Astrocyte of the cerebellum (primary cell): Measurements from ENCODE around the gene RAB3GAP2.
A peak's percentile ranks its signal among the peaks of the same experiment; 100 is the strongest.

Experiments
- DNase-seq: peaks from one replicate; pipeline ENCODE4 v3.0.0-alpha.2; 2011; ENCODE audit warnings: low read depth
- H3K4me3 ChIP-seq: 2 replicates; pipeline ENCODE4 v1.5.1; 2011; ENCODE audit warnings: mild to moderate bottlenecking, low read depth, low read length, moderate library complexity
- in situ Hi-C: cut with HindIII; loops from 2 replicates; pipeline ENCODE4 v1.10.0; 2017; ENCODE audit warnings: low sequenced_read_pairs
- TF ChIP-seq, protein P1 (sequence below): IDR thresholded peaks from 2 replicates; pipeline ENCODE4 v1.5.1; 2012; ENCODE audit warnings: low read length, low read depth, moderate library complexity, mild to moderate bottlenecking; ENCODE audit errors: missing control alignments

Gene RAB3GAP2

GRCh38 chr1:220137019-220137786 lies 135.1 kb downstream of the RAB3GAP2 start:
- H3K4me3 ChIP-seq = no peak overlapping the region
- TF ChIP-seq, protein P1, sequence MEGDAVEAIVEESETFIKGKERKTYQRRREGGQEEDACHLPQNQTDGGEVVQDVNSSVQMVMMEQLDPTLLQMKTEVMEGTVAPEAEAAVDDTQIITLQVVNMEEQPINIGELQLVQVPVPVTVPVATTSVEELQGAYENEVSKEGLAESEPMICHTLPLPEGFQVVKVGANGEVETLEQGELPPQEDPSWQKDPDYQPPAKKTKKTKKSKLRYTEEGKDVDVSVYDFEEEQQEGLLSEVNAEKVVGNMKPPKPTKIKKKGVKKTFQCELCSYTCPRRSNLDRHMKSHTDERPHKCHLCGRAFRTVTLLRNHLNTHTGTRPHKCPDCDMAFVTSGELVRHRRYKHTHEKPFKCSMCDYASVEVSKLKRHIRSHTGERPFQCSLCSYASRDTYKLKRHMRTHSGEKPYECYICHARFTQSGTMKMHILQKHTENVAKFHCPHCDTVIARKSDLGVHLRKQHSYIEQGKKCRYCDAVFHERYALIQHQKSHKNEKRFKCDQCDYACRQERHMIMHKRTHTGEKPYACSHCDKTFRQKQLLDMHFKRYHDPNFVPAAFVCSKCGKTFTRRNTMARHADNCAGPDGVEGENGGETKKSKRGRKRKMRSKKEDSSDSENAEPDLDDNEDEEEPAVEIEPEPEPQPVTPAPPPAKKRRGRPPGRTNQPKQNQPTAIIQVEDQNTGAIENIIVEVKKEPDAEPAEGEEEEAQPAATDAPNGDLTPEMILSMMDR = no peak
- DNase-seq = peak; percentile 5
- in situ Hi-C loops = no loop called here

DNA sequence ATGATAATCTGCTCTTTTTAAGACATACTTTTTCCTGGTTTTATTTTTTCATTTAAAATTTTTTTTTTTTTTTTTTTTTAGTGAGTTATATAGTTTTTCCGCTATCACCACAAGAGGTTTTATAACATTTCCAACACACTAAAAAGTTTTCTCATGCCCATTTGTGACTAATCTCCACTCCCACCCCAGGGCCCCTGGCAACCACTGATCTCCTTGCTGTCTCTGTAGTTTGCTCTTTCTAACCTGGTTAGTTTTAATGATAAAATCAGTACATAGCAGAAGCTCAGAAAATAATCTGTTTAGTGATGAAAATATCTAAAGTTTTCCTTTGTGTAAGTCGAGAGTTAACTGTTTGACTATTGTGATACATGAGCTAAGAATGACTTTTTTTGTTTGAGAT lies 136.5 kb downstream of the RAB3GAP2 start:
- TF ChIP-seq, protein P1 = no peak
- DNase-seq = no peak
- H3K4me3 ChIP-seq = no peak overlapping the region
- in situ Hi-C loops = no loop called here

GRCh38 chr1:220129479-220130210 lies 142.6 kb downstream of the RAB3GAP2 start:
- TF ChIP-seq, protein P1 = no peak
- no peak overlapping the region for H3K4me3 ChIP-seq
- in situ Hi-C loops = no loop called here
- no peak for DNase-seq

DNA sequence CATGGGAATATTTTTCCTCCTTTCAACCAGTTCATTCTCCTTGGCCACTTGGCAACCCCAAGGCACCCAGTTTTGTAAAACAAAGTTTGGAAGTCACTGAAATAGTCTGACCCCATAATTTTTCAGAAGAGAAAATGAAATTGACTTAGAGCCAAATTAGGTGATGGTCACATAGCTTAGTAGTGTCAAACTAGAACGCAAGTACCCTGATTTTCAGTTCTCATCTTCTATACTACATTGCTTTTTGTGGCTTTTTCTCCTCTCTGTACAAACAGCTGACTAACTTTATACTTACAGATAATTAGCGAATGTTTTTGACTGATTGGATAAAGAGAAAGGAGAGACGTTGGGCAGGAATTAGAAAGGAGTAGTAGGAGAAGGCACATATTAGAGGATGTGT lies 145.2 kb downstream of the RAB3GAP2 start:
- in situ Hi-C loops = no loop called here
- TF ChIP-seq, protein P1 = no peak

DNA sequence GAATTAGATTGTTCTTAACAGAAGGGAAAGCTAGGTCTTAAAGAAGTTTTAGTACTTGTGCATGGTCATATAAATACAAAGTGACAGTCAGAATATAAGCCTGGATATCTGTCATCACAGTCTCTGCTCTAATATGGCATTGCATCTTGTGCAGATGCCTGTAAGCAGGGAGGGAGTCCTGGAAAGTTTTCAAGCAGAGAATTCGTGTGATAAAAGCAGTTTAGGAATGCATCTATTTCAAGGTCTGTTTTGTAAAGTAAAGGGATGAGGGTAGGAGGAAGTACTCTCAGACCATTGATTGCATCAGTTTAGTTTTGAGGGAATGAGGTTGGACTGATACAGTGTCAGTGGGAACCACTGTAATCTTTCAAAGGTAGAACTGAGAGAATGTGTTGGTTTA lies 147.7 kb downstream of the RAB3GAP2 start:
- TF ChIP-seq, protein P1 = no peak
- in situ Hi-C loops = no loop called here
- H3K4me3 ChIP-seq = no peak overlapping the region
- no peak for DNase-seq

More for the DNA sequence above, 145.2 kb downstream of the RAB3GAP2 start:
- H3K4me3 ChIP-seq = no peak overlapping the region
- no peak for DNase-seq

- DNase-seq = no peak
- TF ChIP-seq, protein P1 = peak; percentile 40
- in situ Hi-C loops = no loop called here
- no peak overlapping the region for H3K4me3 ChIP-seq
Observed at GRCh38 chr1:220123889-220124288, 148.4 kb downstream of the RAB3GAP2 start.
